SK-N-SH (cell line): ENCODE data around the gene ENO1.

Experiments used
- EP300 ChIP-seq, 2 experiments: IDR thresholded peaks; 2 replicates each; pipeline versions ENCODE4 v1.4.0 to v1.6.1; 2012; ENCODE audit warnings: borderline replicate concordance in 1 of 2, low read depth in 1 of 2, low read length in 1 of 2
- MEF2A ChIP-seq: IDR thresholded peaks from 2 replicates; pipeline ENCODE4 v1.4.0; 2012; ENCODE audit warnings: low read depth, borderline replicate concordance
- POLR2AphosphoS5 ChIP-seq: IDR thresholded peaks from 2 replicates; pipeline ENCODE4 v1.6.1; 2012; ENCODE audit warnings: low read depth, low read length
- SIN3A ChIP-seq: IDR thresholded peaks from 2 replicates; pipeline ENCODE4 v1.6.1; 2012; ENCODE audit warnings: low read depth, mild to moderate bottlenecking, low read length, moderate library complexity, borderline replicate concordance
- SMC3 ChIP-seq: IDR thresholded peaks from 2 replicates; pipeline ENCODE4 v1.6.1; 2012; ENCODE audit warnings: low read depth, low read length, improper control_type of control experiment
- YY1 ChIP-seq: IDR thresholded peaks from 2 replicates; pipeline ENCODE4 v1.4.0; 2012; ENCODE audit warnings: low read depth, mild to moderate bottlenecking
- TF ChIP-seq, protein P1 (sequence below): IDR thresholded peaks from 2 replicates; pipeline ENCODE4 v1.6.1; 2012; ENCODE audit warnings: mild to moderate bottlenecking, low read depth, low read length, moderate library complexity
- TF ChIP-seq, protein P2 (sequence below): fragments of 200-600 bp; sonication (generic); IDR thresholded peaks from 2 replicates; pipeline ENCODE4 v1.6.1; 2017; ENCODE audit warnings: antibody characterized with exemption, mild to moderate bottlenecking, moderate library complexity

DNA sequence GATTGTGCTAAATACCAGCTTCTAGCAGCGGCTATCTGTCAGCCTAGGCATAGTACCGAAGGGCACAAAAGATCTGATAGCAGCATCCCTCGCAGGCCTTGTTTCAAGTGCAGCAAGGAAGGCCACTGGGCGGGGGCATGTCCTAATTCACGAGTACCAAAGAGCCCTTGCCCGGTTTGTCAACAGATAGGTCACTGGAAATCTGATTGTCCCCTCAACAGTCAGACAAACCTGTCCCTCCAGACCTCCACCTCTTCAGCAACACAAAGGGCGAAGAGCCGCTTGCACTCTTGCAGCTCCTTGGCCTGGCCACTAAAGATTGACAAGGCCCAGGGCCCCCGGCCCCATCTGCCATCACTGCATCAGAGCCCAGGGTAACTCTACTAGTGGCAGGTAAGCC is 44.5 kb upstream of the ENO1 start:
- TF ChIP-seq YY1, result no peak
- TF ChIP-seq, protein P1, sequence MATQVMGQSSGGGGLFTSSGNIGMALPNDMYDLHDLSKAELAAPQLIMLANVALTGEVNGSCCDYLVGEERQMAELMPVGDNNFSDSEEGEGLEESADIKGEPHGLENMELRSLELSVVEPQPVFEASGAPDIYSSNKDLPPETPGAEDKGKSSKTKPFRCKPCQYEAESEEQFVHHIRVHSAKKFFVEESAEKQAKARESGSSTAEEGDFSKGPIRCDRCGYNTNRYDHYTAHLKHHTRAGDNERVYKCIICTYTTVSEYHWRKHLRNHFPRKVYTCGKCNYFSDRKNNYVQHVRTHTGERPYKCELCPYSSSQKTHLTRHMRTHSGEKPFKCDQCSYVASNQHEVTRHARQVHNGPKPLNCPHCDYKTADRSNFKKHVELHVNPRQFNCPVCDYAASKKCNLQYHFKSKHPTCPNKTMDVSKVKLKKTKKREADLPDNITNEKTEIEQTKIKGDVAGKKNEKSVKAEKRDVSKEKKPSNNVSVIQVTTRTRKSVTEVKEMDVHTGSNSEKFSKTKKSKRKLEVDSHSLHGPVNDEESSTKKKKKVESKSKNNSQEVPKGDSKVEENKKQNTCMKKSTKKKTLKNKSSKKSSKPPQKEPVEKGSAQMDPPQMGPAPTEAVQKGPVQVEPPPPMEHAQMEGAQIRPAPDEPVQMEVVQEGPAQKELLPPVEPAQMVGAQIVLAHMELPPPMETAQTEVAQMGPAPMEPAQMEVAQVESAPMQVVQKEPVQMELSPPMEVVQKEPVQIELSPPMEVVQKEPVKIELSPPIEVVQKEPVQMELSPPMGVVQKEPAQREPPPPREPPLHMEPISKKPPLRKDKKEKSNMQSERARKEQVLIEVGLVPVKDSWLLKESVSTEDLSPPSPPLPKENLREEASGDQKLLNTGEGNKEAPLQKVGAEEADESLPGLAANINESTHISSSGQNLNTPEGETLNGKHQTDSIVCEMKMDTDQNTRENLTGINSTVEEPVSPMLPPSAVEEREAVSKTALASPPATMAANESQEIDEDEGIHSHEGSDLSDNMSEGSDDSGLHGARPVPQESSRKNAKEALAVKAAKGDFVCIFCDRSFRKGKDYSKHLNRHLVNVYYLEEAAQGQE, result no peak
- TF ChIP-seq MEF2A, result no peak
- TF ChIP-seq SIN3A, result no peak
- no peak for TF ChIP-seq EP300 (IDR thresholded peaks at IDR 0.05; ENCODE audit: borderline replicate concordance in 1 of 2, low read depth in 1 of 2, low read length in 1 of 2)
- TF ChIP-seq, protein P2, sequence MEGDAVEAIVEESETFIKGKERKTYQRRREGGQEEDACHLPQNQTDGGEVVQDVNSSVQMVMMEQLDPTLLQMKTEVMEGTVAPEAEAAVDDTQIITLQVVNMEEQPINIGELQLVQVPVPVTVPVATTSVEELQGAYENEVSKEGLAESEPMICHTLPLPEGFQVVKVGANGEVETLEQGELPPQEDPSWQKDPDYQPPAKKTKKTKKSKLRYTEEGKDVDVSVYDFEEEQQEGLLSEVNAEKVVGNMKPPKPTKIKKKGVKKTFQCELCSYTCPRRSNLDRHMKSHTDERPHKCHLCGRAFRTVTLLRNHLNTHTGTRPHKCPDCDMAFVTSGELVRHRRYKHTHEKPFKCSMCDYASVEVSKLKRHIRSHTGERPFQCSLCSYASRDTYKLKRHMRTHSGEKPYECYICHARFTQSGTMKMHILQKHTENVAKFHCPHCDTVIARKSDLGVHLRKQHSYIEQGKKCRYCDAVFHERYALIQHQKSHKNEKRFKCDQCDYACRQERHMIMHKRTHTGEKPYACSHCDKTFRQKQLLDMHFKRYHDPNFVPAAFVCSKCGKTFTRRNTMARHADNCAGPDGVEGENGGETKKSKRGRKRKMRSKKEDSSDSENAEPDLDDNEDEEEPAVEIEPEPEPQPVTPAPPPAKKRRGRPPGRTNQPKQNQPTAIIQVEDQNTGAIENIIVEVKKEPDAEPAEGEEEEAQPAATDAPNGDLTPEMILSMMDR, result no peak
- no peak for TF ChIP-seq POLR2AphosphoS5
- TF ChIP-seq SMC3, result no peak
